PC-3 (cell line): ENCODE data around the gene VAT1L. TPM values are rescaled to one million over a fixed set of nuclear protein-coding genes. Genes with fewer than 3 reads are reported as not detected.

ENCODE experiments used
- ATAC-seq: fragments of 200-7000 bp; cut with Tn5 transposase; 2 replicates; pipeline ENCODE4 v1.9.1; 2020; ENCODE audit warnings: mild to moderate bottlenecking, moderate library complexity
- BruUV-seq: library from RNA; stranded (reverse); fragments of 400-500 nt; replicated peaks from 2 replicates; lab custom pipeline; 2021; lab: Mats Ljungman, UMichigan
- CTCF ChIA-PET: fragments of 300-600 bp; sonication (Branson Sonifier 250); formaldehyde crosslinking; loops from one replicate; lab custom pipeline; 2022; ENCODE audit warnings: antibody characterized with exemption; lab: Charles Lee
- POLR2A ChIA-PET: fragments of 300-600 bp; sonication (Branson Sonifier 250); formaldehyde crosslinking; loops from one replicate; lab custom pipeline; 2022; ENCODE audit warnings: antibody characterized with exemption; ENCODE audit not compliant: unreplicated experiment; lab: Charles Lee
- DNase-seq: peaks from one replicate; pipeline ENCODE4 v3.0.0-alpha.2; 2015
- H2AFZ ChIP-seq: fragments of 300-600 bp; sonication (generic); 2 replicates; pipeline ENCODE4 v1.6.0; 2016; ENCODE audit warnings: antibody characterized with exemption, low read length
- H3F3A ChIP-seq: fragments of 300-600 bp; sonication (generic); one replicate; pipeline ENCODE4 v1.6.0; 2017; ENCODE audit warnings: antibody characterized with exemption, low read length, control low read depth, mild to moderate bottlenecking; ENCODE audit not compliant: unreplicated experiment
- H3K27ac ChIP-seq: fragments of 300-600 bp; sonication (generic); 2 replicates; pipeline ENCODE4 v1.5.1; 2016; ENCODE audit warnings: mild to moderate bottlenecking, low read length
- H3K27me3 ChIP-seq: fragments of 300-600 bp; sonication (generic); 2 replicates; pipeline ENCODE4 v1.6.1; 2016; ENCODE audit warnings: low read length, mixed read lengths
- H3K36me3 ChIP-seq: fragments of 300-600 bp; sonication (generic); 2 replicates; pipeline ENCODE4 v1.6.1; 2016; ENCODE audit warnings: low read depth, mixed run types, low read length, mixed read lengths
- H3K4me1 ChIP-seq: fragments of 300-600 bp; sonication (generic); 2 replicates; pipeline ENCODE4 v1.5.1; 2016; ENCODE audit warnings: low read length; ENCODE audit not compliant: insufficient read depth
- H3K4me2 ChIP-seq: fragments of 300-600 bp; sonication (generic); 2 replicates; pipeline ENCODE4 v1.6.0; 2016; ENCODE audit warnings: low read length
- H3K4me3 ChIP-seq: fragments of 300-600 bp; sonication (generic); 2 replicates; pipeline ENCODE4 v1.5.1; 2016; ENCODE audit warnings: mild to moderate bottlenecking, low read length, mixed read lengths
- H3K79me2 ChIP-seq: fragments of 300-600 bp; sonication (generic); 2 replicates; pipeline ENCODE4 v1.6.1; 2017; ENCODE audit warnings: low read length, mixed read lengths
- H3K9ac ChIP-seq: fragments of 300-600 bp; sonication (generic); 2 replicates; pipeline ENCODE4 v1.6.0; 2016; ENCODE audit warnings: mild to moderate bottlenecking, low read length
- H3K9me2 ChIP-seq: fragments of 300-600 bp; sonication (generic); replicated peaks from 2 replicates; pipeline ENCODE4 v1.6.1; 2016; ENCODE audit warnings: mixed run types, low read length, mixed read lengths
- H3K9me3 ChIP-seq: fragments of 300-600 bp; sonication (generic); 2 replicates; pipeline ENCODE4 v1.6.1; 2016; ENCODE audit warnings: low read length, mixed read lengths
- H4K20me1 ChIP-seq: fragments of 300-600 bp; sonication (generic); 2 replicates; pipeline ENCODE4 v1.6.1; 2016; ENCODE audit warnings: low read length, mixed read lengths
- CTCF ChIP-seq: fragments of 300-600 bp; sonication (generic); conservative IDR thresholded peaks from 2 replicates; pipeline ENCODE4 v1.5.1; 2017; ENCODE audit warnings: antibody characterized with exemption, low read depth, mild to moderate bottlenecking, low read length
- EZH2 ChIP-seq: fragments of 300-600 bp; sonication (generic); IDR thresholded peaks from one replicate; pipeline ENCODE4 v1.6.1; 2017; ENCODE audit warnings: antibody characterized with exemption, mild to moderate bottlenecking, low read length; ENCODE audit not compliant: unreplicated experiment
- EZH2phosphoT487 ChIP-seq: fragments of 300-600 bp; sonication (generic); IDR thresholded peaks from 2 replicates; pipeline ENCODE4 v1.6.1; 2018; ENCODE audit warnings: mild to moderate bottlenecking, antibody characterized with exemption, low read length, borderline replicate concordance
- intact Hi-C: fragments of 100-400 bp; cut with micrococcal nuclease; formaldehyde crosslinking; loops from 2 replicates; pipeline ENCODE4 v1.9.0; 2023
- total RNA-seq: library from RNA; depleted of rRNA; stranded (reverse); fragments of >200 nt; gene quantifications from 2 replicates; pipeline ENCODE4 v1.2.3, GENCODE V29; 2014

The VAT1L gene
- total RNA-seq, 1 experiment from 2014 or later, result 0.47 TPM

DNA sequence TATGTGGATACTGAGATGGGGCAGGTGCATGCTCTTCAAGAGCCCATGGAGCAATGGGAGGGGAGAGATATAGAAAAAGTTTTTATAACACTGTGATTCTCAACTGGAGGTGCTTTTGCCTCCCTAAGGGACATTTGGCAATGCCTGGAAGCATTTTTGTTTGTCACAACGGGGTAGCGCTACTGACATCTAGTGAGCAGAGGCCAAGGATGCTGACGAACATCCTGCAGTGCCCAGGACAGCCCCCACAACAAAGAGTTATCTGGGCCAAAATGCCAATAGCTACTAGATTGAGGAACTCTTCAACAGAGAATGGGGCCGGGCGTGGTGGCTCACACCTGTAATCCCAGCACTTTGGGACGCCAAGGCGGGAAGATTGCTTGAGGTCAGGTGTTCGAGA, 166.8 kb downstream of the VAT1L start:
- H3K27ac ChIP-seq, result no peak overlapping the region
- no peaks in the 10 kb centered on the region for H3K4me1 ChIP-seq
- H3K9me2 ChIP-seq, result no peaks in the 10 kb centered on the region
- no peak overlapping the region for H3K4me3 ChIP-seq
- TF ChIP-seq CTCF (no peak), EZH2 (no peak), EZH2phosphoT487 (no peak)
- CTCF ChIA-PET, result no interaction called here
- H2AFZ ChIP-seq, result no peak overlapping the region
- intact Hi-C loops, result no loop called here
- BruUV-seq, result no TSS peak
- H3F3A ChIP-seq, result no peaks in the 10 kb centered on the region
- no peak for ATAC-seq
- no peaks in the 10 kb centered on the region for H3K79me2 ChIP-seq
- DNase-seq, result no peak
- no peaks in the 10 kb centered on the region for H4K20me1 ChIP-seq
- no peaks in the 10 kb centered on the region for H3K36me3 ChIP-seq
- no peaks in the 10 kb centered on the region for H3K27me3 ChIP-seq
- H3K9me3 ChIP-seq, result no peaks in the 10 kb centered on the region
- no peak overlapping the region for H3K4me2 ChIP-seq
- POLR2A ChIA-PET, result interaction anchor here (0.6 kb wide), 1 partner anchor 13 kb away, joined by 4 read pairs; no protein-coding TSS in a partner anchor
- H3K9ac ChIP-seq, result no peak overlapping the region

DNA sequence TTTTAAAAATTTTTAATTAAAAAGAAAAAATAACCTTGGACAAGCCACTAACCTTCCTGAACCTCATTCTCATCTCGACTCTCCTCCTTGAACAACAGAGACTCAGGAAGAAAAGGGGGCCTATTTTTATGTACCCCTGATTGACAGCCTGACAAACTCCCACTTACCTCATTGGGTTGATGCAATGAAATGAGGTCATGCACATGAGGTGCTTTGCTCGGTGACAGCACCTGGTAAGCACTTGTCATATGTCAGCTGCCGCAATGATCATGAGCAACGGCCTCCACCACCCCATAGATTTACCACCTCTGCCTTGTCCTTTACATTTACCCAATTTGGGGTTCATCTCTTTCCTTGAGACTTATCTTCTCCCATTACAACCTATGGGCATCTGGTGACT, 167.9 kb downstream of the VAT1L start:
- H3K27ac ChIP-seq, result no peak overlapping the region
- TF ChIP-seq EZH2phosphoT487 (no peak), EZH2 (no peak), CTCF (no peak)
- no peaks in the 10 kb centered on the region for H3K9me2 ChIP-seq
- intact Hi-C loops, result no loop called here
- ATAC-seq (no peak), DNase-seq (no peak)
- H2AFZ ChIP-seq, result no peak overlapping the region
- ChIA-PET CTCF (no interaction called here), POLR2A (no interaction called here)
- no peaks in the 10 kb centered on the region for H4K20me1 ChIP-seq
- H3K79me2 ChIP-seq, result no peaks in the 10 kb centered on the region
- H3K36me3 ChIP-seq, result no peaks in the 10 kb centered on the region
- no peaks in the 10 kb centered on the region for H3F3A ChIP-seq
- no peaks in the 10 kb centered on the region for H3K4me1 ChIP-seq
- H3K9me3 ChIP-seq, result no peaks in the 10 kb centered on the region
- no peak overlapping the region for H3K9ac ChIP-seq
- H3K4me3 ChIP-seq, result no peak overlapping the region
- BruUV-seq, result no TSS peak
- no peaks in the 10 kb centered on the region for H3K27me3 ChIP-seq
- no peak overlapping the region for H3K4me2 ChIP-seq

DNA sequence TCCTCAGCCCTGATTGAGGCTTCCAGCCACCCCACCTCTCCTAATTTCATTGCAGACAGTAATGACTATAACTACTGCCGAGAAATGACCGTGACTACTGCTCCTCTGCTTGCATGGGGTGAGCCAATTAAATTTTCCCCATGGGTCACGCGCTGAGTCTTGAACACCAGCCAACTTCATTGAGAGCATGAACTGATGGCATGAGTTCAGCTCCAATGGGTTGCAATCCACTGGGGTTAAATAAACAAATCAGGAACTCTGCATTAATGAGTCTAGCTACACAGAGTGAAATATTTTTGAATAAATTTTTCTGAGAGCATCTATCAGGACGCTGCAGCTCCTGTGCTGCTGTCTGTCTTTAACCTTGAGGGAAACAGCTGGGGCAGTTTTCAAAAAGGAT, 172.4 kb downstream of the VAT1L start:
- ChIA-PET POLR2A (no interaction called here), CTCF (no interaction called here)
- Histone ChIP-seq H4K20me1 (no peaks in the 10 kb centered on the region), H3K79me2 (no peaks in the 10 kb centered on the region), H3F3A (no peaks in the 10 kb centered on the region), H3K4me2 (no peak overlapping the region), H2AFZ (no peak overlapping the region), H3K27ac (no peak overlapping the region), H3K27me3 (no peaks in the 10 kb centered on the region), H3K9me2 (no peaks in the 10 kb centered on the region), H3K9me3 (no peaks in the 10 kb centered on the region), H3K36me3 (no peaks in the 10 kb centered on the region), H3K4me1 (no peaks in the 10 kb centered on the region), H3K9ac (no peak overlapping the region), H3K4me3 (no peak overlapping the region)
- DNase-seq, result no peak
- TF ChIP-seq EZH2phosphoT487 (no peak), CTCF (no peak), EZH2 (no peak)
- intact Hi-C loops, result no loop called here
- ATAC-seq, result no peak
- no TSS peak for BruUV-seq
